Measurements from ENCODE around the gene EIF3C.
"Not testable (repeated sequence)": the region's sequence is repeated elsewhere in the genome, so short reads cannot be mapped to it uniquely, and the experiment has no call there.

Gene EIF3C

DNA sequence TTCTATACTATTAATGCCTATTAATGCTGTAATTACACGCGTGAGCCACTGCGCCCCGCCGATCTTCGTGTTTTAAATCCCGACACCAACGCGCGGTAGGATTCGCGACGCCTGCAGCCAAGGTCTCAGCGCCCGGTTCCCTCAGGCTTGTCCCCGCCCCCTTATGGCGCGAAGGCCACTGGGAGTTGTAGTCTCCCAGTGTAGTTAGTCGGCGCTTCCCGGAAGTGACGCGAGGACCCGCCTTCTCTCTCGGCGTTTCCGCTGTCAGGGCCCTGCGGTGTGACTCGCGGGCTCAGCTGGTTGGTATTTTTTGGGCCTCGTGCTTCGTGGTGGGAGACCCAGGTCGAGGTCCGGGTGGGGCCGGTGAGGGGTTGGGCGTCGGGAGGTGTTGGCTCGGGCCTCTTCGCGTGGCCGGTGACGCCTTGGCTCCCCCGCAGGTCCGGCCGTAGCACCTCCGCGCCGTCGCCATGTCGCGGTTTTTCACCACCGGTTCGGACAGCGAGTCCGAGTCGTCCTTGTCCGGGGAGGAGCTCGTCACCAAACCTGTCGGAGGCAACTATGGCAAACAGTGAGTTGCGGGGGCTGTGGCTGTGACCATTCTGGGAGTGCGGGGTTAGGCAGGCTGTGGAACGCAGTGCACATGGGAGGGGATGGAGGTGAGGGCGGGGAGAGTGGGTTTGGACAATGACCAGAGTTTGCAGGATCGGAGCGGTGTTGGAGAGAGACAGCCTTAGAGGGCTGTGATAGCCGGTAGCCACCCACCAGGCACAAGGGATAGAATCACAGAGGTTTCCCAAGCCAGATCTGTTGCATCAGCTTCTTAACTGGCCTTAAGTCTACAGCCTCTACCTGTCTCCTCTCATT, at the start of gene EIF3C:
Gene EIF3C (plus strand): TSS at position 245 of the 864 bp plus-strand sequence. CDS start 223 bp downstream, at position 468.
- not testable (repeated sequence) for DNase-seq

GRCh38 chr16:28666264-28666663, 45.0 kb upstream of the EIF3C start:
- not testable (repeated sequence) for DNase-seq

DNA sequence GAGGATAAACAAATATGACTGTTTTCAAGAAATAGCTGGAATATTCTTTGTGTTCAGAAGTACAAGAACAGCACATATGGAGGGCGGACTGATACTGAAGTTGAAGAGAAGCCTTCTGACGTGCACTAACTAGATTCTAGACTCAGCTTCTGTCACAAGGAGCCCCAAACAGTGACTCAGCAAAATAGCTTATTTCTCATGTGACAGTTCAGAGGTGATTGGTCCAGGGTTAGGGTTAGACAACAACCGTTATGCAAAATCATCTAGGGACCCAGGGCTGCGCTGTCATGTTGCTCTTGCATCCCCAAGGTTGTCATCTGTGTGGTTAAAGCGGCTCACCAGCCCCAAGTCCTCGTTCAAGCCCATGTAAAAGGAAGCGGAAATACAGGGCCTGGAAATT, 43.8 kb upstream of the EIF3C start:
- not testable (repeated sequence) for DNase-seq

GRCh38 chr16:28668199-28668598, 43.1 kb upstream of the EIF3C start:
- DNase-seq: not testable (repeated sequence)

DNA sequence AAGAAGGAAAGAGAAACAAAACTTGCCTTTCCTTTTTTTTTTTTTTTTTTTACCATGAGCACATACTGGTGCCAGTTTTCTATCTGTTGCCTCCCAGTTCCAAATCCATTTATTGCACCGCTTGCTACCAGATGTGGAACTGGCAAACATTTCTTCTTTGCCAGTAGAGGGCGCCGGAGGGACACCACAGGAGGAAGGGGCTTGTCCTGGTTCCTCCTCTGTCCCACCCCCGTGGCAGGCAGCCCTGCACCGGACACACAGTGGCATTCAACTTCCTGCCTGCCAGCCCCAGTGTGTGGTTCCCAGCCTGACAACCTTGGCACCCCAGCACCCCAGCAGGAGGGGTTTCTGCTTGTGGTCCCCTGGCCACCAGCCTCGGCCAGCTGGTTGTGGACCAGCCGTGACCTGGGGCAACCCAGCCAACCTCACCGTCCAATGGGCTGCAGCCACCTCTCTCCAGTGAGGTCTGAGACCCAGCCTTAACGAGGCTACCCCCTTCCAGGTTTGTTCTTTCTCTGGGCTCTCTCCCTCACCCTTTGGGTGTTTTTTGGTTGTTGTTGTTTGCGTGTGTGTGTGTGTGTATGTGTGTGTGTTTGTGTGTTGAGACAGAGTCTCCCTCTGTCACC, 22.8 kb upstream of the EIF3C start:
- DNase-seq: not testable (repeated sequence)

- not testable (repeated sequence) for DNase-seq
Observed at GRCh38 chr16:28689425-28689824, 21.8 kb upstream of the EIF3C start.

- DNase-seq: not testable (repeated sequence)
Observed at GRCh38 chr16:28691722-28692121, 19.5 kb upstream of the EIF3C start.

- not testable (repeated sequence) for DNase-seq
Observed at GRCh38 chr16:28693257-28693950, 17.9 kb upstream of the EIF3C start.

DNA sequence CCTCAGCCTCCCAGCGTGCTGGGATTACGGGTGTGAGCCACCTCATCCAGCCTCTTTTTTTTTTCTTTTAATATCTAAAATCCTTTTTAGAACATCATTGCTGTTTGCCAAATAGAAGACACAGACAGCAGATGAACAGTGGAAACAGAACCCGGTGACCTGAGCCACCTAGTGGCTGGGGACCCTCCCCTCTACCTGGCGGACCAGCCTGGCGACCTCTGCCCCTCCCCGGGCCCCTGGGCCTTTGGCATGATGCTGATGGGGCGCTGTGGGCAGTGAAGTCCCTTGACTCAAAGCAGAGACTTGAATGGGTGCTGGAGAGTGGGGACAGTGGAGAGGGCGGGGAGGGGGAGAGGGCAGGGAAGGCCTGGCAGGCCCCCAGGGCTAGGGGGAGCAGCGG, 11.5 kb upstream of the EIF3C start:
- DNase-seq: not testable (repeated sequence)

DNA sequence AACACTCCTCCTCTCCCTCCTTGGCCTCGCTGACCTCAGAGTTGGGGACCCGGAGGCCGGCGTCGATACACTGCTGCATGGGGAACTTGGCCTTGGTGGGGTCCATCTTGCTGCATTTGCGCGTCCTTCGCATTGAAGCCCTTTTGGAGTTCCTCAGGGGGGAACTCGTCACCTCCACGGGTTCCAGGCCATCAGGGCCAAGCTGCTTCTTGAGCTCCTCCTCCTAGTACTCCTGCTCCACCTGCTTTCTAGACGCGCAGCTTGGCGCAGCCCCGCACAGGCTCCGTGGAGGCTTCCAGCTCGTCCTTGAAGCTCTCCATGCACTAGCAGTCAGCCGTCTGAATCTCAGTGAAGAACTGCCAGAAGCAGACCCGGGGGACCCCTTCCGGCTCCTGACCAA, 10.9 kb upstream of the EIF3C start:
- not testable (repeated sequence) for DNase-seq

DNA sequence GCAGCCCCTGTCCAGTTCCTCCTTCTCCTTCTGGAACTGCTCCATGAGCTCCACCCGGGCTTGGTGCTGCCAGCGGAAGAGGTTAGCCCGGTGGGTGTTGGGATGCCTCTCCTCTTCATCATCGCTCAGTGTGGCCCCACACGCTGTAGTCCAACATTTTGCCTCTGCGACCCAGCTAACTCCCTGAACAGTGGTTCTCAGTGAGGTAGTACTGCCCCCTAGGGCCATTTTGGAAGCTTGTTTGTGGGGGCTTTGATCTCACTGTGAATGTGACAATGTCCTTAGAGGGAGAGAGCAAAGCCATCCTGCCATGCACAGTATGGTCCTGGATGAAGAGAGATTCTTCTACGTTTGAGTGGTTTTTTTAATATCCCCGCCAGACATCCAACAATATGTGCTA, 9.9 kb upstream of the EIF3C start:
- DNase-seq: not testable (repeated sequence)

DNA sequence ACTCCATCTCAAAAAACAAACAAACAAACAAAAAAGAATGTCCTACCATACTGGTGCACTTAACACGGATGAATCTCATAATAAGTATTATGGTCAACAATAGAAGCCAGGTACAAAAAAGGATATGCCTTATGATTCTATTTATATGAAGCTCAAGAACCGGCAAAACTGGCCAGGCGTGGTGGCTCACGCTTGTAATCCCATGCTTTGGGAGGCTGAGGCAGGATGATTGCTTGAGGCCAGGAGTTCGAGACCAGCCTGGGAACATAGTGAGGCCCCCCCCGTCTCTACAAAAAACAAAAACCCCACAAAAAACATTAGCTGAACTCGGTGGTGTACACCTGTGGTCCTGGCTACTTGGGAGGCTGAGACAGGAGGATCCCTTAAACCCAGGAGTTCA, 7.0 kb upstream of the EIF3C start:
- DNase-seq: not testable (repeated sequence)

DNA sequence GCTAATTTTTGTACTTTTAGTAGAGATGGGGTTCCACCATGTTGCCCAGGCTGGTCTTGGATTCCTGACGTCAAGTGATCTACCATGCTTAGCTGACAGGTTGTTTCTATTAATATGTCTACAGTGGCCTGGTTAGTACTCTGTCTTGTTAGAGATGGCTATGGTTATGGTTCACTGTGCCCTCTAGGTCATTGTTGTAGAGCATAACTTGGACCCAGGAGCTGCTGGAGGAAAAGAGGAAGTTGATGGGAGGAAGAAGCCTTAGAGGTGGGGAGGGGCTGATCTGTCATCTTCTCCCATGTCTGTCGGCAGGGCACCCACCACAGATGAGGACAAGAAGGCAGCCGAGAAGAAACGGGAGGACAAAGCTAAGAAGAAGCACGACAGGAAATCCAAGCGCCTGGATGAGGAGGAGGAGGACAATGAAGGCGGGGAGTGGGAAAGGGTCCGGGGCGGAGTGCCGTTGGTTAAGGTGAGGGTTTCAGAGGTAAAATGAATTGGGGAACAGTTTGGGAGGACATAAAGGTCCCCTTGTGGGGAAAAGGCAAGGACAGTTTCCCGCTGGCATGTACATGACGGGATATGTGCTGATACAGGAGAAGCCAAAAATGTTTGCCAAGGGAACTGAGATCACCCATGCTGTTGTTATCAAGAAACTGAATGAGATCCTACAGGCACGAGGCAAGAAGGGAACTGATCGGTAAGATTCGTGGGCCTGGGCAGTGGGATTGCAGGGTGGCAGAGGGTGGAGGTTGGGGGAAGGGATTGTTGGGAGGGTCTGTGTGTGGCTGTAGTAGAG, 11.8 kb downstream of the EIF3C start:
- DNase-seq: not testable (repeated sequence)

DNA sequence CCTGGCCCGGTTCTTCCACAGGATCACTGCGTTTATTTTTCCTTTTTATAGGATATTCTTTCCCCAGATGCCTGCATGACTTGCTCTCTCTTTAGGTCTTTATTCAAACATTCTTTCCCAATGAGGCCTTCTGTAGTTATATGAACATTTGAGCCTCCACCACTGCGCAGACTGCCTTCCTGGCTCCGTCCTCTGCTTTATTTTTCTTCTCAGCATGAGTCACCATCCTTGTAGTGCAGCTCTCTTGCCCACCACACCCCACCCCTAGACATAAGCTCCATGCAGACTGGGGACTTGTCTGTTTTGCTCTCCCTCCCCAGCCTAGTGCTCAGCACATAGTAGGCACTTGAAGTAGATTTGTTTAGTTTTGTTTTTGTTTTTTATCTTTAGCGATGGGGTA, 20.0 kb downstream of the EIF3C start:
- not testable (repeated sequence) for DNase-seq

GRCh38 chr16:28732455-28733124, 21.3 kb downstream of the EIF3C start:
- not testable (repeated sequence) for DNase-seq

DNA sequence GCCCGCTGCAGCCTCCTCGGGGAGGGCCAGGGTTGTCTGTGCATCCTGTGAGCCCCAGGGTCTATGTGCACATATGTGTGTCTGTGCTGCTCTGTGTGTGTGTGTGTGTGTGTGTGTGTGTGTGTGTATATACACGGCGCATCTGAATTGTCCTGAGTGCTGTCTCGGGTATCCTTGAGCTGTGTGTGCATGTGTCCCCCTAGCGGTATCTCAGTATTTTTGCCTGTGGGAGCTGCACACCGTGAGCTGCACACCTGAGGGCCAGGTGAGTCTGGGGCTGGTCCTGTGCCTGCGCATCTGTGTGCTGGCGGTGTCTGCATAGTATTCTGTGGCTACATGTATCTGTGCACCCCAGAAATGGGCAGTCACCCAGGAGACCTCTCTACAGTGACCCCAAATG, 28.5 kb downstream of the EIF3C start:
- not testable (repeated sequence) for DNase-seq

DNA sequence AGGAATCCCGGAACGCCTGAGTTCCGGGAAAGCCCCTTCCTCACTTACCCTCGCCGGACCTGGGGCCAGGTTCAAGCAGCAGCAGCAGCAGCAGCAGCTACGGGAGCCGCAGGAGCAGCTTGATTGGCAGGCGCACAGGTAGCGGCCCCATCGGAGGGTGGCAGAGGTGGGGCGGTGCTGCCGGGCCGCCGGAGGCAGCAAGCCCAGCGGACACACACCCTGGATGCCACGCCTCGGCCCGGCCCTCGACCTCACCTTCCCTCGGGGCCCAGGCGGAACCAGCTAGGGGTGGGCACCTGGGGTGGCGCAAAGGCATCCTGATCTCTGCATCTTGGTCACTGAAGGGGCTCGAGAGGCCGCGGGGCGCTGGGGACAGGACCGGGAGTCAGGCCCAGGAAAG, 29.4 kb downstream of the EIF3C start:
- not testable (repeated sequence) for DNase-seq

DNA sequence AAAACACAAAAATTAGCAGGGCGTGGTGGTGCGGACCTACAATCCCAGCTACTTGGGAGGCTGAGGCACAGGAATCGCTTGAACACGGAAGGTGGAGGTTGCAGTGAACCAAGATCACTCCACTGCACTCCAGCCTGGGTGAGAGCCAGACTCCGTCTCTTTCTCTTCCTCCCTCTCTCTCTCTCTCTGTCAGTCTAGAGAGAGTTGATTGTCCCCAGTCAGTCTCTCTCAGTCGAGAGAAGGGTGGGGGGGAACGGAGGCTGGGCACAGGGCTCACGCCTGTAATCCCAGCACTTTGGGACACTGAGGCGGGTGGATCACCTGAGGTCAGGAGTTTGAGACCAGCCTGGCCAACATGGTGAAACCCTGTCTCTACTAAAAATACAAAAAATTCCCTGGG, 30.0 kb downstream of the EIF3C start:
- DNase-seq: not testable (repeated sequence)

- DNase-seq: not testable (repeated sequence)
Observed at GRCh38 chr16:28746618-28747350, 35.5 kb downstream of the EIF3C start.

GRCh38 chr16:28749997-28750465, 38.8 kb downstream of the EIF3C start:
- peak; percentile 21 to 32 for DNase-seq

- DNase-seq: not testable (repeated sequence)
Observed at GRCh38 chr16:28750469-28751067, 39.3 kb downstream of the EIF3C start.
